ENCODE measurements around the gene SLC25A51. TPM values are rescaled to one million over a fixed set of nuclear protein-coding genes. Genes with fewer than 3 reads are reported as not detected.
A peak's percentile ranks its signal among the peaks of the same experiment; 100 is the strongest.

SLC25A51 gene
- total RNA-seq, 4 donors from 2014 or later = 29.0 to 41.9 (median 39.3) TPM

- peaks cover 0 to 24% (median 13%) of the 10 kb centered on the region in 4 donors for H3K36me3 ChIP-seq
- DNase-seq (ENCODE audit: extremely low spot score) = no peak
- H3K4me3 ChIP-seq = no peak overlapping the region
- no peaks in the 10 kb centered on the region for H3K9me3 ChIP-seq
- TF ChIP-seq CTCF (IDR thresholded peaks at IDR 0.05) = no peak
- no peak for TF ChIP-seq POLR2AphosphoS5 (IDR thresholded peaks at IDR 0.05)
- no peak for TF ChIP-seq POLR2A (IDR thresholded peaks at IDR 0.05; ENCODE audit: low read depth)
- H3K27me3 ChIP-seq = no peaks in the 10 kb centered on the region
- H3K4me1 ChIP-seq = peaks cover 21 to 36% (median 27%) of the 10 kb centered on the region in 4 donors
- no peak overlapping the region for H3K27ac ChIP-seq (replicated peaks in 1 of 4)
- WGBS = 88% methylated on average over 6 of the region's 6 CpGs
- intact Hi-C loops (cut with DNase I) = loop anchor here (10.0 kb wide), 2 partner anchors 75 to 515 kb away; no protein-coding TSS in a partner anchor
Measured at GRCh38 chr9:37919956-37920335, 16.0 kb upstream of the SLC25A51 start.

GRCh38 chr9:37919246-37919955, 15.5 kb upstream of the SLC25A51 start:
- Histone ChIP-seq H3K4me1 (peaks cover 21 to 36% (median 29%) of the 10 kb centered on the region in 4 donors), H3K9me3 (no peaks in the 10 kb centered on the region), H3K27me3 (no peaks in the 10 kb centered on the region), H3K36me3 (peaks cover 0 to 24% (median 13%) of the 10 kb centered on the region in 4 donors), H3K27ac (replicated peaks in 1 of 4) (no peak overlapping the region), H3K4me3 (no peak overlapping the region)
- intact Hi-C loops (cut with DNase I) = loop anchor here (10.0 kb wide), 1 partner anchor 515 kb away; no protein-coding TSS in a partner anchor
- WGBS = 84% methylated on average over 11 of the region's 16 CpGs
- no peak for DNase-seq (ENCODE audit: extremely low spot score)
- TF ChIP-seq POLR2AphosphoS5 (IDR thresholded peaks at IDR 0.05) = no peak
- no peak for TF ChIP-seq POLR2A (IDR thresholded peaks at IDR 0.05; ENCODE audit: low read depth)
- TF ChIP-seq EP300 (IDR thresholded peaks at IDR 0.05) = no peak
- no peak for TF ChIP-seq CTCF (IDR thresholded peaks at IDR 0.05)

- no peak for DNase-seq (ENCODE audit: extremely low spot score)
- Histone ChIP-seq H3K27ac (replicated peaks in 1 of 4) (peak overlapping the region in 1 of 4 donors; percentile 76), H3K27me3 (no peaks in the 10 kb centered on the region), H3K4me1 (peaks cover 27 to 41% (median 31%) of the 10 kb centered on the region in 4 donors), H3K36me3 (peaks cover 0 to 24% (median 13%) of the 10 kb centered on the region in 4 donors), H3K4me3 (no peak overlapping the region), H3K9me3 (no peaks in the 10 kb centered on the region)
- no peak for TF ChIP-seq POLR2AphosphoS5 (IDR thresholded peaks at IDR 0.05)
- no peak for TF ChIP-seq CTCF (IDR thresholded peaks at IDR 0.05)
- TF ChIP-seq EP300 (IDR thresholded peaks at IDR 0.05) = no peak
- intact Hi-C loops (cut with DNase I) = loop anchor here (10.0 kb wide), 1 partner anchor 516 kb away; no protein-coding TSS in a partner anchor
- WGBS = 76% methylated on average over 5 of the region's 6 CpGs
Measured at GRCh38 chr9:37918665-37919170, 14.8 kb upstream of the SLC25A51 start.

GRCh38 chr9:37917801-37918664, 14.1 kb upstream of the SLC25A51 start:
- intact Hi-C loops (cut with DNase I) = loop anchor here (10.0 kb wide), 1 partner anchor 517 kb away; no protein-coding TSS in a partner anchor
- H3K27ac ChIP-seq (replicated peaks in 1 of 4) = peak overlapping the region; percentile 58 to 76 (median 66)
- no peak for TF ChIP-seq EP300 (IDR thresholded peaks at IDR 0.05)
- no peak for TF ChIP-seq POLR2A (IDR thresholded peaks at IDR 0.05; ENCODE audit: low read depth)
- TF ChIP-seq CTCF (IDR thresholded peaks at IDR 0.05) = no peak
- peaks cover 0 to 24% (median 13%) of the 10 kb centered on the region in 4 donors for H3K36me3 ChIP-seq
- H3K27me3 ChIP-seq = no peaks in the 10 kb centered on the region
- H3K4me1 ChIP-seq = peaks cover 28 to 40% (median 35%) of the 10 kb centered on the region in 4 donors
- DNase-seq (ENCODE audit: extremely low spot score) = no peak
- 71% methylated on average over 9 of the region's 21 CpGs for WGBS
- no peak overlapping the region for H3K4me3 ChIP-seq
- no peaks in the 10 kb centered on the region for H3K9me3 ChIP-seq
